T-cell (primary cell): ENCODE data around the gene MRI1. TPM values are rescaled to one million over a fixed set of nuclear protein-coding genes. Genes with fewer than 3 reads are reported as not detected.

ENCODE experiments used
- ATAC-seq, 4 experiments: fragments of 200-7000 bp in 3 of 4; fragments of 150-1000 bp in 1 of 4; cut with Tn5 transposase; replicated peaks in 1 of 4; 1 replicate in 3 of 4; 2 replicates in 1 of 4; pipeline ENCODE4 v1.10.0; 2021; ENCODE audit warnings: moderate library complexity in 3 of 4, mild to moderate bottlenecking in 2 of 4, moderate number of reproducible peaks in 1 of 4
- CTCF ChIA-PET, 2 donors: fragments of 300-600 bp; sonication (Branson Sonifier 250); formaldehyde crosslinking; loops; one replicate each; lab custom pipeline; 2022; ENCODE audit warnings: antibody characterized with exemption in 2 of 2; lab: Charles Lee
- POLR2A ChIA-PET, 2 donors: fragments of 300-600 bp; sonication (Branson Sonifier 250); formaldehyde crosslinking; loops; one replicate each; lab custom pipeline; 2022; ENCODE audit warnings: antibody characterized with exemption in 2 of 2; lab: Charles Lee
- DNase-seq, 35 experiments: peaks; one replicate each; pipeline versions ENCODE4 v3.0.0 to v3.0.0-alpha.2; 2013 to 2023
- H3K27ac ChIP-seq: one replicate; pipeline ENCODE4 v1.5.1; 2013; ENCODE audit warnings: low read length
- H3K27me3 ChIP-seq, 2 experiments: replicated peaks in 1 of 2; 1 replicate in 1 of 2; 2 replicates in 1 of 2; pipeline versions ENCODE4 v1.6.1 to v1.7.0; 2013; ENCODE audit warnings: low read length in 1 of 2, mixed read lengths in 1 of 2; ENCODE audit not compliant: control insufficient read depth in 2 of 2, insufficient read depth in 2 of 2; ENCODE audit errors: extremely low read depth in 1 of 2
- H3K36me3 ChIP-seq, 2 donors: 1 replicate in 1 of 2; 2 replicates in 1 of 2; pipeline versions ENCODE4 v1.6.1 to v1.7.0; 2013; ENCODE audit warnings: low read length in 1 of 2; ENCODE audit not compliant: control insufficient read depth in 2 of 2, insufficient read depth in 1 of 2; ENCODE audit errors: extremely low read depth in 1 of 2
- H3K4me1 ChIP-seq, 2 experiments: 1 replicate in 1 of 2; 2 replicates in 1 of 2; pipeline versions ENCODE4 v1.6.1 to v1.7.0; 2013; ENCODE audit warnings: low read length in 2 of 2, mixed read lengths in 1 of 2; ENCODE audit not compliant: insufficient read depth in 2 of 2, control insufficient read depth in 1 of 2; ENCODE audit errors: extremely low read depth in 1 of 2
- H3K4me3 ChIP-seq, 2 donors: 1 replicate in 1 of 2; 2 replicates in 1 of 2; pipeline versions ENCODE4 v1.5.1 to v1.7.0; 2013; ENCODE audit warnings: mild to moderate bottlenecking in 2 of 2, low read length in 1 of 2, moderate library complexity in 1 of 2; ENCODE audit not compliant: control insufficient read depth in 1 of 2; ENCODE audit errors: extremely low read depth in 1 of 2
- H3K9me3 ChIP-seq: 2 replicates; pipeline ENCODE4 v1.7.0; 2013
- H3K27ac Mint-ChIP-seq, 2 donors: one replicate each; pipeline ENCODE4 v1.8.0; 2020 to 2021; ENCODE audit warnings: mild to moderate bottlenecking in 2 of 2, mixed read lengths in 2 of 2
- H3K27me3 Mint-ChIP-seq, 2 donors: one replicate each; pipeline ENCODE4 v1.8.0; 2021 to 2022; ENCODE audit warnings: mixed read lengths in 2 of 2
- H3K36me3 Mint-ChIP-seq: one replicate; pipeline ENCODE4 v1.8.0; 2021; ENCODE audit warnings: mixed read lengths
- H3K4me1 Mint-ChIP-seq, 3 donors: one replicate each; pipeline ENCODE4 v1.8.0; 2020 to 2022; ENCODE audit warnings: mixed read lengths in 3 of 3, mild to moderate bottlenecking in 1 of 3
- H3K4me3 Mint-ChIP-seq, 3 donors: one replicate each; pipeline ENCODE4 v1.8.0; 2020 to 2022; ENCODE audit warnings: mild to moderate bottlenecking in 3 of 3, mixed read lengths in 3 of 3, moderate library complexity in 3 of 3
- H3K9me3 Mint-ChIP-seq, 3 donors: one replicate each; pipeline ENCODE4 v1.8.0; 2020 to 2022; ENCODE audit warnings: mixed read lengths in 3 of 3
- WGBS: methylation state at CpG from one replicate; pipeline ENCODE4 v1.1.5; 2013; ENCODE audit warnings: missing lambda C conversion rate; ENCODE audit not compliant: insufficient coverage; 5-methylcytosine and 5-hydroxymethylcytosine counted together
- total RNA-seq, 35 experiments: library from RNA in 6 of 35; stranded (reverse) in 6 of 35; fragments of 120-200 nt in 1 of 35; gene quantifications; one replicate each; pipeline versions ENCODE4 v1.2.1 to v1.2.4 and lab custom pipeline; 2013 to 2026

MRI1 gene
- total RNA-seq, 5 donors from 2014 or later (not counting 1 experiment from before 2014, with no cell fraction given): 37.6 to 107 (median 94.3) TPM

DNA sequence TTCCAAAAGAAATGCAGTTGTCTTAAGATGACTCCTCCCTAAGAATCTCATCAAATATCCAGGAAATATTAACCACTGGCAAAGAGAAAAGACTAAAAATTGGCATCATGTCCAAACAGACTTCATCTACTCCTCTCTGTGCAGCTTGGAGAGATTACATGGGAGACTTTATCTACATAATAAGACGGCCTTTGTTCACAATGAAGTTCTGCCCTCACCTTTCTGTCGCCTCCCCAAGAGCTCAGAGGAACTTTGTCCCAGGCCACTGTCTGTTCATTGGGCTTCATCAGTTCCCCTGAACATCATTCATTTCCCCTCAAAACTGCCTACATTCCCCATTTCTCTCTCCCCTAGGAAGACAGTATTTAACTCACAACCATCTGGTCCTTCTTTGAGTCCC is 22.4 kb upstream of the MRI1 start:
- Histone ChIP-seq H3K4me3 (no peak overlapping the region), H3K9me3 (no peaks in the 10 kb centered on the region), H3K27me3 (no peaks in the 10 kb centered on the region), H3K4me1 (no peaks in the 10 kb centered on the region), H3K36me3 (no peaks in the 10 kb centered on the region), H3K27ac (no peak overlapping the region)
- H3K27me3 Mint-ChIP-seq: no peaks in the 10 kb centered on the region
- DNase-seq (no peak), ATAC-seq (no peak)
- H3K9me3 Mint-ChIP-seq: no peaks in the 10 kb centered on the region
- H3K4me1 Mint-ChIP-seq: peaks cover 0 to 2% (median 1%) of the 10 kb centered on the region in 3 donors
- H3K27ac Mint-ChIP-seq: no peak overlapping the region
- CTCF ChIA-PET: interaction anchor here in 1 of 2 donors (0.6 to 0.7 kb wide), 2 partner anchors 13 to 146 kb away, joined by 3 to 6 read pairs; no protein-coding TSS in a partner anchor
- POLR2A ChIA-PET: no interaction called here
- no peaks in the 10 kb centered on the region for H3K36me3 Mint-ChIP-seq
- H3K4me3 Mint-ChIP-seq: no peak overlapping the region
- 90% methylated on average over 2 of the region's 2 CpGs for WGBS

DNA sequence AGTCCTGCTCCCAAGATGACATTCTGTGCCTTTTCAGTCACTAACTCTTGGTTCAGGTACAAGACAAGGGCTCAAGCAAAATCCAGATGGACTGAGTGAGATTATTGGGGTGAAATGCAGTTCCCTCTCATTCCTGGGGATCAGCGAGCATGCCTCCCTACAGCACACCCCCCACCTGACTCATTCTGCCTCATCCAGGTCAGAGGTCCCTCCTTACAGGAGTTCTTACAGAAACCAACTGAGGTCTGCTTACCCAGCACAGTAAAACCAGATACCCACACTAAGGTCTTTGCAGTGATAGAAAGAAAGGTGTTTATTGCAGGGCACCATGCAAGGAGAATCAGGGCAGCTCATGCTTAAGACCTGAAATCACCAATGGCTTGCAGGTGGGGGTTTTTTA is 21.6 kb upstream of the MRI1 start:
- peaks cover 0 to 9% (median 8%) of the 10 kb centered on the region in 3 donors for H3K4me1 Mint-ChIP-seq
- WGBS: no CpG with 5 or more reads among the region's 1 CpG
- Histone ChIP-seq H3K4me3 (no peak overlapping the region), H3K27ac (no peak overlapping the region), H3K27me3 (no peaks in the 10 kb centered on the region), H3K4me1 (peaks cover 0 to 6% of the 10 kb centered on the region in 2 experiments), H3K36me3 (no peaks in the 10 kb centered on the region), H3K9me3 (no peaks in the 10 kb centered on the region)
- ChIA-PET CTCF (no interaction called here), POLR2A (no interaction called here)
- no peak overlapping the region for H3K27ac Mint-ChIP-seq
- no peaks in the 10 kb centered on the region for H3K9me3 Mint-ChIP-seq
- H3K4me3 Mint-ChIP-seq: no peak overlapping the region
- H3K36me3 Mint-ChIP-seq: no peaks in the 10 kb centered on the region
- DNase-seq: no peak
- ATAC-seq: no peak
- H3K27me3 Mint-ChIP-seq: no peaks in the 10 kb centered on the region

DNA sequence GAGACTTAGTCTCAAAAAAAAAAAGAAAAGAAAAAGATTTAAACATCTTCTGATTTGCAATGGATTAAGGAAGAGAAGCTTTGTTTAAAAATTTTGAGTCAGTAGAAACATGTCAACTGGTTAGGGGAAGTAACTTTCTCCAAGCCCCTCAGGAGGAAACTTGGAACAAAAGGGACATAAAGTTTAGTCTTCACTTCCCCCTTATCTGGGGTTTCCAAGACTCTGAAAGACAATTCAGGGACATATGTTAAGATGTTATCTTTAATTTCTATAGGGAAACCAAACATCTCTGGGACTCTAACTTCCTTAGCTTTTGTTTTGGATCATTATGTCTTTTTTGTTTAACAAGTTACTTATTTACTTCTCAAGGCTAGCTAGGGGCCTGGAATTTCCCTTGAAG is 20.1 kb upstream of the MRI1 start:
- no peak overlapping the region for H3K4me3 Mint-ChIP-seq
- H3K9me3 Mint-ChIP-seq: no peaks in the 10 kb centered on the region
- no peaks in the 10 kb centered on the region for H3K9me3 ChIP-seq
- H3K27ac ChIP-seq: no peak overlapping the region
- H3K36me3 Mint-ChIP-seq: no peaks in the 10 kb centered on the region
- DNase-seq (no peak), ATAC-seq (no peak)
- H3K36me3 ChIP-seq: no peaks in the 10 kb centered on the region
- H3K27ac Mint-ChIP-seq: no peak overlapping the region
- no peaks in the 10 kb centered on the region for H3K27me3 Mint-ChIP-seq
- CTCF ChIA-PET: no interaction called here
- no peaks in the 10 kb centered on the region for H3K27me3 ChIP-seq
- H3K4me1 Mint-ChIP-seq: peaks cover 12 to 20% (median 20%) of the 10 kb centered on the region in 3 donors
- POLR2A ChIA-PET: interaction anchor here in 1 of 2 donors (0.6 kb wide), 1 partner anchor 25 kb away, joined by 3 read pairs; no protein-coding TSS in a partner anchor
- no peak overlapping the region for H3K4me3 ChIP-seq
- H3K4me1 ChIP-seq: peaks cover 3 to 16% of the 10 kb centered on the region in 2 experiments

DNA sequence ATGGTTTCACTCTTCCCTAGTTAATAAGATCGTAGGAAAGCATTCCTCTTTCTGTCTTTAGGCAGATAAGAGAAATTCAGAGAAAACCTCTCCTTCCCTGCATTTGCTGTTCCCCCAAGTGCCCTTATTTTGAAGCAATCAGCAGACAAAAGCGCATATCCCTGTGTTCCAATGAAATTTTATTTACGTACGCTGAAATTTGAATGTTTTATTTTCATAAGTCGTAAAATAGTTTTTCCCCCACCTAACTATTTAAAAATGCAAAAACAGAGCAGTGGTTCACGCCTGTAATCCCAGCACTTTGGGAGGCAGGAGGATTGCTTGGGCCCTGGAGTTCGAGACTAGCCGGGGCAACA is 17.2 kb upstream of the MRI1 start:
- no peaks in the 10 kb centered on the region for H3K27me3 Mint-ChIP-seq
- H3K9me3 ChIP-seq: no peaks in the 10 kb centered on the region
- H3K9me3 Mint-ChIP-seq: no peaks in the 10 kb centered on the region
- POLR2A ChIA-PET: no interaction called here
- peak overlapping the region; percentile 85 to 89 (median 86) for H3K4me3 Mint-ChIP-seq
- DNase-seq: no peak
- H3K27me3 ChIP-seq: no peaks in the 10 kb centered on the region
- peaks cover 3% of the 10 kb centered on the region for H3K36me3 Mint-ChIP-seq
- peak overlapping the region; percentile 81 to 94 for H3K4me3 ChIP-seq
- peaks cover 29 to 34% (median 33%) of the 10 kb centered on the region in 3 donors for H3K4me1 Mint-ChIP-seq
- H3K4me1 ChIP-seq: peaks cover 3 to 36% of the 10 kb centered on the region in 2 experiments
- WGBS: 96% methylated on average over 4 of the region's 8 CpGs
- peaks cover 0 to 8% of the 10 kb centered on the region in 2 donors for H3K36me3 ChIP-seq
- no peak for ATAC-seq
- CTCF ChIA-PET: no interaction called here
- peak overlapping the region; percentile 79 to 88 for H3K27ac Mint-ChIP-seq
- H3K27ac ChIP-seq: peak overlapping the region; percentile 71

DNA sequence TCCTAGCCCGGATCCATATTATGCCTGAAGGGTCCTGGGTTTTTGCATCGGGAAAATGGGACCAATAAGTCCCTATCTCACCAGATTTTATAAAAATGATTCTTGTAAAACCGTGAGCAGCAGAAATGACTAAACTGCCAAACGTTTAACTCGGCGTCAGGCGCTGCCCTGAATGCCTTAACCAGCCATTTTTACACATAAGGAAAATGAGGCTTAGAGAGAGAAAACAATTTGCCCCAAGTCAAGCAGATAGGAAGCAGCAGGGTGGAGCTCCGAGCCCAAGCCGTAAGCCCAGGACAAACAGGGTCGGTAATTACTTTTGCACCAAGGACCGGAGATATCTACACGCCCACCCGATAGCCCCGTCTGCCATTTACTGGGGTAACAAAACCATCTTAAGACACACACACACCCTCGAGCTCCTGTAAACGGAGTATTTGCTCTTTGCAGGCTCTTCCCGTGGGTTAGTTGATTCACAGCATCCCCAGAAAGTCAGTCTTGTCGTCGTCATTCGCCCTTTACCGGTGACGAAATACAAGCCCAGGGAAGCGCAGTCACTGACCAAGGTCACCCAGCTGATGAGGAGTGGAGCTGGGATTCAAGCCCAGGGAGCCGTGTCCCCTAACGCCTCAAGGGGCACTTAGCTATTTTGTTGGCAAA is 16.0 kb upstream of the MRI1 start:
- H3K27me3 ChIP-seq: no peaks in the 10 kb centered on the region
- H3K36me3 ChIP-seq: peaks cover 3 to 19% of the 10 kb centered on the region in 2 donors
- Mint-ChIP-seq H3K4me1 (peaks cover 29 to 34% (median 33%) of the 10 kb centered on the region in 3 donors), H3K9me3 (no peaks in the 10 kb centered on the region), H3K27ac (peak overlapping the region; percentile 81 to 88), H3K27me3 (no peaks in the 10 kb centered on the region), H3K4me3 (peak overlapping the region; percentile 85 to 89 (median 86)), H3K36me3 (peaks cover 3% of the 10 kb centered on the region)
- peaks cover 3 to 36% of the 10 kb centered on the region in 2 experiments for H3K4me1 ChIP-seq
- ChIA-PET POLR2A (interaction anchor here in 1 of 2 donors (0.6 to 1.1 kb wide), 5 partner anchors 9 to 46 kb away, joined by 3 to 6 read pairs (median 3); partner anchors contain the start of gene ZSWIM4), CTCF (interaction anchor here (0.7 to 1.5 kb wide), 7 partner anchors 17 to 131 kb away, joined by 3 to 10 read pairs (median 4); no protein-coding TSS in a partner anchor)
- peak overlapping the region; percentile 93 for H3K27ac ChIP-seq
- H3K9me3 ChIP-seq: no peaks in the 10 kb centered on the region
- peak; percentile 3 to 9 (median 3) for ATAC-seq
- H3K4me3 ChIP-seq: peak overlapping the region; percentile 81 to 94
- peak in 10 of 35 experiments; percentile 9 to 55 (median 16) for DNase-seq
- WGBS: 5% methylated on average over 15 of the region's 25 CpGs

DNA sequence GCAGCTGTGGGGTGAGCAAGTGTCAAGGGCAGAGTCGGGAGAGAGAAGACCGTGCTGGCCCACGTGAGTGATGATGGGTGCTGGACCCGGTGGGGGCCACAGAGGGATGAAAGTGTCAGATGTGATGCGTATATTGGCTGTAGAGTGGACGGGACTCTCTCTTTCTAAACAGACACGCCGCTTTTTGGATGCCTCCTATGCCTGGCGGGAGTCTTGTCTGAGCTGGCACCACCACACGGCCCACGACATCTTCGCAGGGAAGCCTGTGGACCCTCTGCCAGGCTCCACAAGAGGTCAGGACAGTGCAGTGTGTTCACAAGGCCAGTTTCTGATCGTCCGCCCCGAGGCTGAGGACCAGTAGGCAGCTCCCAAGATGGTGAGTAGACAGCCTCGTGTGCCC is 12.9 kb upstream of the MRI1 start:
- Histone ChIP-seq H3K4me3 (no peak overlapping the region), H3K27me3 (no peaks in the 10 kb centered on the region), H3K9me3 (no peaks in the 10 kb centered on the region), H3K36me3 (peaks cover 9 to 47% of the 10 kb centered on the region in 2 donors), H3K4me1 (peaks cover 3 to 36% of the 10 kb centered on the region in 2 experiments), H3K27ac (no peak overlapping the region)
- H3K27ac Mint-ChIP-seq: no peak overlapping the region
- H3K9me3 Mint-ChIP-seq: no peaks in the 10 kb centered on the region
- H3K4me3 Mint-ChIP-seq: no peak overlapping the region
- H3K36me3 Mint-ChIP-seq: peaks cover 16% of the 10 kb centered on the region
- WGBS: 98% methylated on average over 12 of the region's 16 CpGs
- CTCF ChIA-PET: no interaction called here
- POLR2A ChIA-PET: no interaction called here
- DNase-seq: no peak
- ATAC-seq: no peak
- no peaks in the 10 kb centered on the region for H3K27me3 Mint-ChIP-seq
- peaks cover 29 to 35% (median 34%) of the 10 kb centered on the region in 3 donors for H3K4me1 Mint-ChIP-seq
